Esophagus muscularis mucosa (tissue), 4 donors: ENCODE results near the gene PHACTR1.

Experiments used
- EP300 ChIP-seq: sonication (generic); formaldehyde crosslinking; IDR thresholded peaks from one replicate; pipeline ENCODE4 v1.6.1; 2017; ENCODE audit warnings: antibody characterized with exemption
- POLR2A ChIP-seq: fragments of 450-650 bp; IDR thresholded peaks from one replicate; pipeline ENCODE4 v1.6.1; 2017; ENCODE audit warnings: antibody characterized with exemption, moderate library complexity, mild to moderate bottlenecking, low read depth
- POLR2AphosphoS5 ChIP-seq, 2 donors: sonication (generic); formaldehyde crosslinking; IDR thresholded peaks; one replicate each; pipeline ENCODE4 v1.6.1; 2017; ENCODE audit warnings: antibody characterized with exemption in 2 of 2
- TF ChIP-seq, protein P1 (sequence below), 3 experiments: fragments of 200-600 bp in 2 of 3; fragments of 450-650 bp in 1 of 3; sonication (generic) in 2 of 3; IDR thresholded peaks; one replicate each; pipeline ENCODE4 v1.5.1; 2017 to 2019; ENCODE audit warnings: antibody characterized with exemption in 3 of 3, mild to moderate bottlenecking in 2 of 3, moderate library complexity in 1 of 3

DNA sequence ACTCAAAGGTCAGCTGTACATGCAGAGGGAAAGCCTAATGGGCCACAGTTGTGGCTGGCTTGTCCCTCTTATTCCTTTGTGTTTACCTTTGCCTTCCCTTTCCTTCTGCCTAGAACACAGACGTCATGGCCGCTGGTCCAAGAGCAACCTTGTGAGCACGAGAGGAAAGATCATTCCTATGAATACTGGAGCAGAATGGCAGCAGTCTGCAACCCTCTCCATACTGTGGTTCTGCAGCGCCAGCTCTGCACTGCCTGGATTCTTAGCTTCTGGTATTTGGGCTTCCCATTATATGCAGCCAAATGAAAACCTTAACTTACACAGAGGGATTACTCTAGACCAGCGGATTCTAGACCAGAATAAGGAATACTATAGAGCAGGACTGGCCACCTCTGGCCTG lies 599.3 kb downstream of the PHACTR1 start:
- TF ChIP-seq, protein P1, sequence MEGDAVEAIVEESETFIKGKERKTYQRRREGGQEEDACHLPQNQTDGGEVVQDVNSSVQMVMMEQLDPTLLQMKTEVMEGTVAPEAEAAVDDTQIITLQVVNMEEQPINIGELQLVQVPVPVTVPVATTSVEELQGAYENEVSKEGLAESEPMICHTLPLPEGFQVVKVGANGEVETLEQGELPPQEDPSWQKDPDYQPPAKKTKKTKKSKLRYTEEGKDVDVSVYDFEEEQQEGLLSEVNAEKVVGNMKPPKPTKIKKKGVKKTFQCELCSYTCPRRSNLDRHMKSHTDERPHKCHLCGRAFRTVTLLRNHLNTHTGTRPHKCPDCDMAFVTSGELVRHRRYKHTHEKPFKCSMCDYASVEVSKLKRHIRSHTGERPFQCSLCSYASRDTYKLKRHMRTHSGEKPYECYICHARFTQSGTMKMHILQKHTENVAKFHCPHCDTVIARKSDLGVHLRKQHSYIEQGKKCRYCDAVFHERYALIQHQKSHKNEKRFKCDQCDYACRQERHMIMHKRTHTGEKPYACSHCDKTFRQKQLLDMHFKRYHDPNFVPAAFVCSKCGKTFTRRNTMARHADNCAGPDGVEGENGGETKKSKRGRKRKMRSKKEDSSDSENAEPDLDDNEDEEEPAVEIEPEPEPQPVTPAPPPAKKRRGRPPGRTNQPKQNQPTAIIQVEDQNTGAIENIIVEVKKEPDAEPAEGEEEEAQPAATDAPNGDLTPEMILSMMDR (IDR thresholded peaks at IDR 0.05), result no peak
- no peak for TF ChIP-seq POLR2A
- TF ChIP-seq POLR2AphosphoS5 (IDR thresholded peaks at IDR 0.05), result no peak
- TF ChIP-seq EP300, result no peak
